Activated CD4-positive, alpha-beta T cell treated with anti-CD3 and anti-CD28 coated beads for 36 hours (primary cell): ENCODE data around the gene NMNAT1. TPM values are rescaled to one million over a fixed set of nuclear protein-coding genes. Genes with fewer than 3 reads are reported as not detected.

Experiments
- ATAC-seq: fragments of 200-7000 bp; cut with Tn5 transposase; one replicate; pipeline ENCODE4 v1.10.0; 2021; ENCODE audit warnings: mild to moderate bottlenecking, moderate library complexity
- CTCF ChIA-PET: fragments of 350-600 bp; sonication (Branson Sonifier 250); formaldehyde crosslinking; loops from one replicate; lab custom pipeline; 2021; ENCODE audit warnings: antibody characterized with exemption; lab: Charles Lee
- POLR2A ChIA-PET: fragments of 350-600 bp; sonication (Branson Sonifier 250); formaldehyde crosslinking; loops from one replicate; lab custom pipeline; 2021; ENCODE audit warnings: antibody characterized with exemption, inconsistent platforms; lab: Charles Lee
- DNase-seq: peaks from one replicate; pipeline ENCODE4 v3.0.0-alpha.2; 2020
- H3K27ac Mint-ChIP-seq: one replicate; pipeline ENCODE4 v1.8.0; 2021; ENCODE audit warnings: mixed read lengths
- H3K27me3 Mint-ChIP-seq: one replicate; pipeline ENCODE4 v1.8.0; 2021; ENCODE audit warnings: mixed read lengths
- H3K36me3 Mint-ChIP-seq: one replicate; pipeline ENCODE4 v1.8.0; 2021; ENCODE audit warnings: low read depth, mixed read lengths
- H3K4me1 Mint-ChIP-seq: one replicate; pipeline ENCODE4 v1.8.0; 2021; ENCODE audit warnings: mixed read lengths
- H3K4me3 Mint-ChIP-seq: one replicate; pipeline ENCODE4 v1.8.0; 2021; ENCODE audit warnings: mild to moderate bottlenecking, moderate library complexity, mixed read lengths
- H3K9me3 Mint-ChIP-seq: one replicate; pipeline ENCODE4 v1.8.0; 2021; ENCODE audit warnings: low read depth, mixed read lengths
- intact Hi-C, 2 experiments: fragments of 100-400 bp; cut with DNase I in 1 of 2; cut with micrococcal nuclease in 1 of 2; formaldehyde crosslinking; loops; one replicate each; pipeline versions ENCODE4 v1.14.2 to v1.15.1; 2022 to 2024; cut with DNase I, micrococcal nuclease
- total RNA-seq, 2 experiments: library from RNA; stranded (reverse); gene quantifications; one replicate each; pipeline ENCODE4 v1.2.3, GENCODE V29; 2021

NMNAT1 gene
- total RNA-seq: 1 to 10 TPM; 7.3 to 8.5 TPM

GRCh38 chr1:9942939-9943788, at the start of gene NMNAT1, which contains the start of gene LZIC:
Gene NMNAT1, plus strand, starts transcription at chr1:9943475. Its CDS starts 28,599 bp downstream, at chr1:9972074.
Gene LZIC, minus strand, starts transcription at chr1:9943391. Its CDS starts 6,772 bp downstream, at chr1:9936619.
- H3K4me1 Mint-ChIP-seq: peaks cover 18% of the 10 kb centered on the region
- H3K27ac Mint-ChIP-seq: peak within 1 kb of the TSS; percentile 98
- no peaks in the 10 kb centered on the region for H3K9me3 Mint-ChIP-seq
- ATAC-seq: peak; percentile 97
- intact Hi-C loops: loop anchor here (1.0 to 5.0 kb wide), 18 partner anchors 33 to 529 kb away; partner anchors contain the start of genes CTNNBIP1 (in 2 of the 2), UBE4B (in 2 of the 2), CENPS (in 1 of the 2) and CLSTN1 (in 1 of the 2)
- peaks cover 8% of the 10 kb centered on the region for H3K36me3 Mint-ChIP-seq
- peak within 1 kb of the TSS; percentile 96 for H3K4me3 Mint-ChIP-seq
- ChIA-PET CTCF (interaction anchor here (0.6 to 2.0 kb wide), 11 partner anchors 13 to 487 kb away, joined by 3 to 16 read pairs (median 4); partner anchors contain the start of genes CENPS, CTNNBIP1 and UBE4B), POLR2A (interaction anchor here (0.5 to 1.4 kb wide), 3 partner anchors 39 to 142 kb away, joined by 3 to 5 read pairs (median 3); partner anchors contain the start of gene UBE4B)
- no peaks in the 10 kb centered on the region for H3K27me3 Mint-ChIP-seq
- peak; percentile 95 for DNase-seq

GRCh38 chr1:9894115-9894514, 49.2 kb upstream of the NMNAT1 start:
- H3K36me3 Mint-ChIP-seq: no peaks in the 10 kb centered on the region
- H3K27me3 Mint-ChIP-seq: no peaks in the 10 kb centered on the region
- no peak overlapping the region for H3K27ac Mint-ChIP-seq
- ChIA-PET CTCF (interaction anchor here (1.0 kb wide), 1 partner anchor 9 kb away, joined by 3 read pairs; no protein-coding TSS in a partner anchor), POLR2A (no interaction called here)
- ATAC-seq: no peak
- H3K4me1 Mint-ChIP-seq: peaks cover 14% of the 10 kb centered on the region
- no peak for DNase-seq
- H3K9me3 Mint-ChIP-seq: no peaks in the 10 kb centered on the region
- intact Hi-C loops: no loop called here
- no peak overlapping the region for H3K4me3 Mint-ChIP-seq

- peaks cover 27% of the 10 kb centered on the region for H3K4me1 Mint-ChIP-seq
- H3K36me3 Mint-ChIP-seq: no peaks in the 10 kb centered on the region
- intact Hi-C loops: loop anchor here in 1 of 2 experiments (5.0 kb wide), 1 partner anchor 42 kb away; the partner anchor contains the start of genes LZIC and NMNAT1
- H3K4me3 Mint-ChIP-seq: no peak overlapping the region
- H3K27me3 Mint-ChIP-seq: no peaks in the 10 kb centered on the region
- DNase-seq (no peak), ATAC-seq (no peak)
- ChIA-PET CTCF (interaction anchor here (1.5 kb wide), 1 partner anchor 9 kb away, joined by 3 read pairs; no protein-coding TSS in a partner anchor), POLR2A (interaction anchor here (0.5 kb wide), 1 partner anchor 97 kb away, joined by 3 read pairs; no protein-coding TSS in a partner anchor)
- H3K9me3 Mint-ChIP-seq: no peaks in the 10 kb centered on the region
- H3K27ac Mint-ChIP-seq: no peak overlapping the region
Observed at GRCh38 chr1:9900142-9901043, 42.9 kb upstream of the NMNAT1 start.

GRCh38 chr1:9901148-9902059, 41.9 kb upstream of the NMNAT1 start:
- no peak for ATAC-seq
- DNase-seq: no peak
- ChIA-PET POLR2A (no interaction called here), CTCF (interaction anchor here (0.7 to 1.2 kb wide), 2 partner anchors 11 to 18 kb away, joined by 3 to 4 read pairs; no protein-coding TSS in a partner anchor)
- H3K9me3 Mint-ChIP-seq: no peaks in the 10 kb centered on the region
- H3K4me1 Mint-ChIP-seq: peaks cover 28% of the 10 kb centered on the region
- H3K27ac Mint-ChIP-seq: no peak overlapping the region
- H3K36me3 Mint-ChIP-seq: no peaks in the 10 kb centered on the region
- no peaks in the 10 kb centered on the region for H3K27me3 Mint-ChIP-seq
- H3K4me3 Mint-ChIP-seq: no peak overlapping the region
- intact Hi-C loops: loop anchor here in 1 of 2 experiments (5.0 kb wide), 1 partner anchor 41 kb away; the partner anchor contains the start of genes LZIC and NMNAT1

GRCh38 chr1:9902060-9902452, 41.2 kb upstream of the NMNAT1 start:
- intact Hi-C loops: loop anchor here in 1 of 2 experiments (5.0 kb wide), 1 partner anchor 40 kb away; the partner anchor contains the start of genes LZIC and NMNAT1
- Mint-ChIP-seq H3K27ac (no peak overlapping the region), H3K36me3 (no peaks in the 10 kb centered on the region), H3K9me3 (no peaks in the 10 kb centered on the region), H3K4me1 (peaks cover 28% of the 10 kb centered on the region), H3K27me3 (no peaks in the 10 kb centered on the region), H3K4me3 (no peak overlapping the region)
- ChIA-PET POLR2A (no interaction called here), CTCF (interaction anchor here (0.7 to 1.2 kb wide), 2 partner anchors 12 to 19 kb away, joined by 3 to 4 read pairs; no protein-coding TSS in a partner anchor)
- DNase-seq: no peak
- ATAC-seq: no peak

GRCh38 chr1:9903801-9904527, 39.3 kb upstream of the NMNAT1 start:
- intact Hi-C loops: loop anchor here (1.0 to 5.0 kb wide), 3 partner anchors 38 to 266 kb away; partner anchors contain the start of genes LZIC (in 1 of the 2) and NMNAT1 (in 1 of the 2)
- DNase-seq: peak; percentile 43
- no peaks in the 10 kb centered on the region for H3K9me3 Mint-ChIP-seq
- no peak overlapping the region for H3K4me3 Mint-ChIP-seq
- H3K4me1 Mint-ChIP-seq: peaks cover 37% of the 10 kb centered on the region
- ChIA-PET CTCF (interaction anchor here (0.7 to 2.1 kb wide), 5 partner anchors 26 to 1343 kb away, joined by 4 to 6 read pairs (median 4); no protein-coding TSS in a partner anchor), POLR2A (interaction anchor here (0.5 to 1.3 kb wide), 5 partner anchors 26 to 277 kb away, joined by 3 to 5 read pairs (median 4); partner anchors contain the start of genes LZIC and NMNAT1)
- no peaks in the 10 kb centered on the region for H3K36me3 Mint-ChIP-seq
- H3K27ac Mint-ChIP-seq: peak overlapping the region; percentile 77
- no peaks in the 10 kb centered on the region for H3K27me3 Mint-ChIP-seq
- peak; percentile 92 for ATAC-seq

GRCh38 chr1:9904596-9904995, 38.7 kb upstream of the NMNAT1 start:
- intact Hi-C loops: loop anchor here (1.0 to 5.0 kb wide), 3 partner anchors 38 to 266 kb away; partner anchors contain the start of genes LZIC (in 1 of the 2) and NMNAT1 (in 1 of the 2)
- H3K4me1 Mint-ChIP-seq: peaks cover 43% of the 10 kb centered on the region
- ATAC-seq (no peak), DNase-seq (no peak)
- H3K27me3 Mint-ChIP-seq: no peaks in the 10 kb centered on the region
- no peaks in the 10 kb centered on the region for H3K9me3 Mint-ChIP-seq
- ChIA-PET CTCF (interaction anchor here (1.1 to 2.1 kb wide), 3 partner anchors 26 to 120 kb away, joined by 4 to 6 read pairs (median 4); no protein-coding TSS in a partner anchor), POLR2A (interaction anchor here (0.5 to 1.3 kb wide), 5 partner anchors 27 to 142 kb away, joined by 3 to 5 read pairs (median 4); partner anchors contain the start of genes LZIC and NMNAT1)
- H3K36me3 Mint-ChIP-seq: no peaks in the 10 kb centered on the region
- H3K27ac Mint-ChIP-seq: peak overlapping the region; percentile 69
- no peak overlapping the region for H3K4me3 Mint-ChIP-seq

GRCh38 chr1:9905010-9905409, 38.3 kb upstream of the NMNAT1 start:
- DNase-seq: no peak
- Mint-ChIP-seq H3K36me3 (no peaks in the 10 kb centered on the region), H3K27me3 (no peaks in the 10 kb centered on the region), H3K4me1 (peaks cover 43% of the 10 kb centered on the region), H3K4me3 (no peak overlapping the region), H3K27ac (peak overlapping the region; percentile 11), H3K9me3 (no peaks in the 10 kb centered on the region)
- ATAC-seq: no peak
- POLR2A ChIA-PET: interaction anchor here (0.7 kb wide), 1 partner anchor 142 kb away, joined by 3 read pairs; no protein-coding TSS in a partner anchor
- CTCF ChIA-PET: interaction anchor here (2.1 kb wide), 1 partner anchor 121 kb away, joined by 6 read pairs; no protein-coding TSS in a partner anchor
- intact Hi-C loops: no loop called here

- no peak overlapping the region for H3K27ac Mint-ChIP-seq
- intact Hi-C loops: no loop called here
- H3K27me3 Mint-ChIP-seq: no peaks in the 10 kb centered on the region
- ChIA-PET CTCF (interaction anchor here (0.6 to 1.1 kb wide), 2 partner anchors 10 to 785 kb away, joined by 3 to 4 read pairs; no protein-coding TSS in a partner anchor), POLR2A (no interaction called here)
- no peak for ATAC-seq
- H3K36me3 Mint-ChIP-seq: no peaks in the 10 kb centered on the region
- H3K9me3 Mint-ChIP-seq: no peaks in the 10 kb centered on the region
- DNase-seq: no peak
- peaks cover 42% of the 10 kb centered on the region for H3K4me1 Mint-ChIP-seq
- no peak overlapping the region for H3K4me3 Mint-ChIP-seq
Observed at GRCh38 chr1:9906466-9906865, 36.8 kb upstream of the NMNAT1 start.
